Measurements from ENCODE around the gene RLN3.

The RLN3 gene

GRCh38 chr19:13990085-13990484 lies 37.9 kb upstream of the RLN3 start:
- no peak for TF ChIP-seq CTCF (IDR thresholded peaks at IDR 0.05; ENCODE audit: unreplicated experiment in 3 of 3)
- H3K27ac Mint-ChIP-seq: peak overlapping the region; percentile 42 to 79 (median 48)
- peaks cover 20% of the 10 kb centered on the region for H3K36me3 Mint-ChIP-seq (ENCODE audit: low read depth)
- H3K4me3 Mint-ChIP-seq: no peak overlapping the region
- no peaks in the 10 kb centered on the region for H3K9me3 Mint-ChIP-seq
- no peaks in the 10 kb centered on the region for H3K27me3 Mint-ChIP-seq (ENCODE audit: low read depth)
- H3K4me1 Mint-ChIP-seq: peaks cover 22% of the 10 kb centered on the region

- Mint-ChIP-seq H3K27me3 (ENCODE audit: low read depth) (no peaks in the 10 kb centered on the region), H3K27ac (no peak overlapping the region), H3K36me3 (ENCODE audit: low read depth) (peaks cover 20% of the 10 kb centered on the region), H3K4me1 (peaks cover 13% of the 10 kb centered on the region), H3K9me3 (no peaks in the 10 kb centered on the region), H3K4me3 (no peak overlapping the region)
- TF ChIP-seq CTCF (IDR thresholded peaks at IDR 0.05; ENCODE audit: unreplicated experiment in 3 of 3): no peak
Measured at GRCh38 chr19:13992025-13992424, 35.9 kb upstream of the RLN3 start.

GRCh38 chr19:13993590-13994300 lies 34.2 kb upstream of the RLN3 start:
- H3K27ac Mint-ChIP-seq: peak overlapping the region in 1 of 3 experiments; percentile 61
- no peak for TF ChIP-seq CTCF (IDR thresholded peaks at IDR 0.05; ENCODE audit: unreplicated experiment in 3 of 3)

GRCh38 chr19:13995017-13995728 lies 32.8 kb upstream of the RLN3 start:
- H3K4me1 Mint-ChIP-seq: no peaks in the 10 kb centered on the region
- no peak overlapping the region for H3K27ac Mint-ChIP-seq
- H3K36me3 Mint-ChIP-seq (ENCODE audit: low read depth): peaks cover 29% of the 10 kb centered on the region
- TF ChIP-seq CTCF (IDR thresholded peaks at IDR 0.05; ENCODE audit: unreplicated experiment in 3 of 3): no peak
- H3K27me3 Mint-ChIP-seq (ENCODE audit: low read depth): no peaks in the 10 kb centered on the region
- H3K9me3 Mint-ChIP-seq: peaks cover 5% of the 10 kb centered on the region
- H3K4me3 Mint-ChIP-seq: no peak overlapping the region

More at GRCh38 chr19:13993590-13994300, 34.2 kb upstream of the RLN3 start:
- no peak overlapping the region for H3K4me3 Mint-ChIP-seq
- H3K27me3 Mint-ChIP-seq (ENCODE audit: low read depth): no peaks in the 10 kb centered on the region
- peaks cover 2% of the 10 kb centered on the region for H3K9me3 Mint-ChIP-seq
- peaks cover 30% of the 10 kb centered on the region for H3K36me3 Mint-ChIP-seq (ENCODE audit: low read depth)
- peaks cover 8% of the 10 kb centered on the region for H3K4me1 Mint-ChIP-seq

- no peak overlapping the region for H3K4me3 Mint-ChIP-seq
- H3K27ac Mint-ChIP-seq: no peak overlapping the region
- H3K9me3 Mint-ChIP-seq: peaks cover 7% of the 10 kb centered on the region
- no peak for TF ChIP-seq CTCF (IDR thresholded peaks at IDR 0.05; ENCODE audit: unreplicated experiment in 3 of 3)
- no peaks in the 10 kb centered on the region for H3K27me3 Mint-ChIP-seq (ENCODE audit: low read depth)
- peaks cover 3% of the 10 kb centered on the region for H3K4me1 Mint-ChIP-seq
- peaks cover 32% of the 10 kb centered on the region for H3K36me3 Mint-ChIP-seq (ENCODE audit: low read depth)
Measured at GRCh38 chr19:13995878-13996765, 31.8 kb upstream of the RLN3 start.
